ENCODE measurements around the gene SLCO4A1. TPM values are rescaled to one million over a fixed set of nuclear protein-coding genes. Genes with fewer than 3 reads are reported as not detected.

SLCO4A1 gene
- total and polyA plus RNA-seq, 4 donors, result 4.7 to 152 (median 42.5) TPM

DNA sequence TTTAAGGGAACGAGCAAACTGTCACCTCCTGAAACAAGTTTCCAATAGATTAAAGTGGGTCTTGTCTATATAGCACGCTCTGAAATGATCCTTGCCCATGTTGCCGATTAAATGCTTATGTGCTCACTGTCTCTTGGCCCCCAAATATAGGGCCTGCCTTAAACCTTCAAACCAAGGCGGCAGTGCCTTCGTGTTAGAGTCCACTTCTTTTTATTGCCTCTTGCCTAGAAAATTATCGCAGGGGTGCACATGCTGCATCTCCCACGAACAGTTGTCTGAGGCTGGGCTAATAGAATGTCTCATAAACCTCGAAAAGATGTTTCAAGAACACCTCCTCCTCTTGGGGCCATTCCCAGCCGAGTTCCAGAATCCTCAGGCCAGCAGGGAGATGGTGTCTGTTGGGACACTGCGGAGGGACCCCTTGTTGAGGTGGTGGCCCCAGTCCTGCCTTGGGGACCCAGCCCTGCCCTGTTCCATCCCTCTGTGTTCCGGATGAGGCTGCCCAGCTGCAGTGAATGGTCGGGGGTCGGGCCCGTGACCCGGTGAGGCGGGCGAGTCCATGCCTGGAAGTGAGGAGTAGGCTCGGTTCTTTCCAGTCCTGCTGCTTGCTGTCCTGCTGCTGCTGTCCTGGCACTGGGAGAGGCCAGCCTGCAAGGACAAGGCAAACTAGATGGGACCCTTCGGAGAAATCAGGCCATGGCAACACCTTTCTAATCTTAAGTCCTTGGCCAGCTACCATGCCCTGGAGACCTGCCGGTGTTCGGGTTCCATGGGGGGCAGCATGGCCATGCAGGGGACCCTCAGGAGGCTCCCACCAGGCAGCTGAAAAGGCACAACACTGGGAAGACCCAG lies 34.7 kb upstream of the SLCO4A1 start:
- Histone ChIP-seq H3K27me3 (ENCODE audit: control insufficient read depth in 3 of 3, insufficient read depth in 3 of 3, low read length in 2 of 3) (peaks cover 0 to 10% (median 6%) of the 10 kb centered on the region in 3 donors), H3K27ac (ENCODE audit: low read depth in 1 of 2, low read length in 1 of 2) (no peak overlapping the region), H3K9me3 (ENCODE audit: control insufficient read depth in 4 of 4, insufficient read depth in 3 of 4, low read length in 3 of 4) (no peaks in the 10 kb centered on the region), H3K4me1 (ENCODE audit: control insufficient read depth in 5 of 5, insufficient read depth in 5 of 5, low read length in 5 of 5) (peaks cover 0 to 8% (median 0%) of the 10 kb centered on the region in 5 donors), H3K36me3 (ENCODE audit: control insufficient read depth in 4 of 4, insufficient read depth in 4 of 4, low read length in 4 of 4) (no peaks in the 10 kb centered on the region), H3K9ac (ENCODE audit: insufficient read depth in 1 of 2, low read length in 2 of 2) (no peak overlapping the region), H3K4me3 (no peak overlapping the region)
- DNase-seq (no peak), ATAC-seq (ENCODE audit: insufficient read depth, low FRiP score) (no peak)
- TF ChIP-seq CTCF (IDR thresholded peaks at IDR 0.05; ENCODE audit: control extremely low read depth, extremely low read depth), result no peak
- WGBS, 2 donors, result 86 to 91% methylated on average over 21 of the region's 21 CpGs

- H3K27me3 ChIP-seq (ENCODE audit: control insufficient read depth in 3 of 3, insufficient read depth in 3 of 3, low read length in 2 of 3), result peaks cover 0 to 9% (median 4%) of the 10 kb centered on the region in 3 donors
- ATAC-seq (ENCODE audit: insufficient read depth, low FRiP score) (no peak), DNase-seq (no peak)
- no peaks in the 10 kb centered on the region for H3K36me3 ChIP-seq (ENCODE audit: control insufficient read depth in 4 of 4, insufficient read depth in 4 of 4, low read length in 4 of 4)
- H3K27ac ChIP-seq (ENCODE audit: low read depth in 1 of 2, low read length in 1 of 2), result no peak overlapping the region
- H3K4me3 ChIP-seq, result no peak overlapping the region
- no peak for TF ChIP-seq CTCF (IDR thresholded peaks at IDR 0.05; ENCODE audit: control extremely low read depth, extremely low read depth)
- 90 to 91% methylated on average over 14 of the region's 14 CpGs for WGBS, 2 donors
- H3K9ac ChIP-seq (ENCODE audit: insufficient read depth in 1 of 2, low read length in 2 of 2), result no peak overlapping the region
- H3K4me1 ChIP-seq (ENCODE audit: control insufficient read depth in 5 of 5, insufficient read depth in 5 of 5, low read length in 5 of 5), result peaks cover 0 to 7% (median 0%) of the 10 kb centered on the region in 5 donors
- H3K9me3 ChIP-seq (ENCODE audit: control insufficient read depth in 4 of 4, insufficient read depth in 3 of 4, low read length in 3 of 4), result no peaks in the 10 kb centered on the region
Measured at GRCh38 chr20:62608218-62608565, 34.1 kb upstream of the SLCO4A1 start.

DNA sequence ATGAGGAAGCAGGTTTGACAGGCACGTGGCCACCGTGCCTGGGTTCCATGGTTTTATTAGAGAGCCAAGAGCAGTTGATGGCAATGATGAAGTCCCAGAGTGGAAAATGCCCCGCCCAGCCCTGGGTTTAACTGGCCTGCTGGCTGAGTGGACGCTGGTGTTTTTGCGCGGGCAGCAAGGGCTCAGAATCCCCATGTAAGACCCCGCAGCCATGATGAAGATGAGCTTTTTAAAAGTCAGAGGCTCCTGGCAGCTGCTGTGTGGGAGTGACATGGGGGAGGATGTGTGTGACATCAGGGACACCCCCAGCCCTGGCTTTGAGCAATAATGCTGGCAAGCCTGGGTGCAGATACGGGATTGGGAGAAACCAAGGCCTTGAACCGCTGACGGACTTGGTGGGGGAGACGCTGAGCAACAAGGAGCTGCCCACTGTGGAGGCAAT lies 33.0 kb upstream of the SLCO4A1 start:
- no peak overlapping the region for H3K4me3 ChIP-seq
- no peak overlapping the region for H3K9ac ChIP-seq (ENCODE audit: insufficient read depth in 1 of 2, low read length in 2 of 2)
- peaks cover 0 to under 1% (median 0%) of the 10 kb centered on the region in 5 donors for H3K4me1 ChIP-seq (ENCODE audit: control insufficient read depth in 5 of 5, insufficient read depth in 5 of 5, low read length in 5 of 5)
- DNase-seq (no peak), ATAC-seq (ENCODE audit: insufficient read depth, low FRiP score) (no peak)
- WGBS, 2 donors, result 87 to 89% methylated on average over 11 of the region's 11 CpGs
- peaks cover 0 to 9% (median 4%) of the 10 kb centered on the region in 3 donors for H3K27me3 ChIP-seq (ENCODE audit: control insufficient read depth in 3 of 3, insufficient read depth in 3 of 3, low read length in 2 of 3)
- H3K27ac ChIP-seq (ENCODE audit: low read depth in 1 of 2, low read length in 1 of 2), result no peak overlapping the region
- TF ChIP-seq CTCF (IDR thresholded peaks at IDR 0.05; ENCODE audit: control extremely low read depth, extremely low read depth), result no peak
- no peaks in the 10 kb centered on the region for H3K36me3 ChIP-seq (ENCODE audit: control insufficient read depth in 4 of 4, insufficient read depth in 4 of 4, low read length in 4 of 4)
- H3K9me3 ChIP-seq (ENCODE audit: control insufficient read depth in 4 of 4, insufficient read depth in 3 of 4, low read length in 3 of 4), result no peaks in the 10 kb centered on the region
